IPS DF 4.7 (cell line): ENCODE measurements around the gene TFCP2L1.

ENCODE experiments used
- DNase-seq: peaks from one replicate; pipeline ENCODE4 v3.0.0-alpha.2; 2013; ENCODE audit warnings: low spot score; ENCODE audit errors: extremely low read depth

Gene TFCP2L1

DNA sequence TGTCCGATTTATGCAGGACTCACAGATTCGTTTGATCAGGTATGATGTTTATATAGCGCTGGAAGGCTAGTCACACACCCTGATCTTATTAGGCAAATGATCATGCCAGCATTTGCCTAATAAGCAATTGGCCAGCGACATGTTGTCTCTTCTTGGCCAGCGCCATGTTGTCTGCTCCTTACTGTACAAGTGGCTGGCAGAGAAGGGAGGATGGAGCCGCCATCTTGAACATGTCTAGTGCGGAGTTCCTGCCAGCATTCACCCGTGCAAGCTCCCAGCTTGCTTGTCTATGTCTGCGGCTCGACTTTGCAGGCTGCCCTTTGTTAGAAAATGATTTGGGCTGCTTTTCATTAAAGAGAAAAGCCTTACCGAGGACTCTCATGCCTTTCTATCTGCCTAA lies 106.3 kb downstream of the TFCP2L1 start:
- DNase-seq, result no peak

DNA sequence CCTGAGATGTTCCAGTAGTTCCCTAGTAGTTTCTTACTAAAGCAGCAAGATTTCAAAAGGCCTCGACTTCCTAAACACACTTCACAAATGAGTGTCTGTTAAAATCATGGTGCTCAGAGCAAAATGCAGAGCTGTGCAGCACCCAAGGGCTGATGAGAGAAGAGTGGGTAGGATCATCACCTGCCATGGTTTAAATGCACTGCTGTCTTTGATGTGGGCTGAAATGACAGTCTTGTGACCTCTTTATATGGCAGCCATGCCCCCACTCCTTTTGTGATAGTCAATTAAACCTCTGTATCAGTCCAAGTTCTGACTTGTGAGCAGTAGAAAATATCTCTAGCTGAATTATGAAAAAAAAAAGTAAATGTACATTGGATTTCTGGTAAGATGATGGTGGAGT lies 107.1 kb downstream of the TFCP2L1 start:
- DNase-seq, result no peak

GRCh38 chr2:121175326-121175725 lies 109.7 kb downstream of the TFCP2L1 start:
- DNase-seq, result no peak

DNA sequence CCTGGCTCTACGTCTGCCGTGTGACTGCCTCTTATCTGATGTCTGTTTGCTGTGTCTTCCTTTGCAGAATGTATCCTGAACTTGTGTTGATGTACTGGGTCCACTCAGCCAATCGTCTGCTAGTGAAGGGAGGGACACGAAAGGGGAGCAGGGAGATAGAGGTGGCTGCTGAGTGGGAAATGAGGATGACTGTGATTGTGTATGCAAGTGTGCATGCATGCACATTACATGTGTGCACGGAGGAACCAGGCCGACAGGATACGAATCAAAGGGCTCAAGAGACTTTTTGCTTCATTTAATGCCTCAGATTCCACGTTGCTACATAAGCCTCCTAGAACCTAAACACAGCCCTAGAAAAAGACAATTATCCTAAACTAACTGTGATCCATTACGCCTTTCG lies 111.2 kb downstream of the TFCP2L1 start:
- no peak for DNase-seq

DNA sequence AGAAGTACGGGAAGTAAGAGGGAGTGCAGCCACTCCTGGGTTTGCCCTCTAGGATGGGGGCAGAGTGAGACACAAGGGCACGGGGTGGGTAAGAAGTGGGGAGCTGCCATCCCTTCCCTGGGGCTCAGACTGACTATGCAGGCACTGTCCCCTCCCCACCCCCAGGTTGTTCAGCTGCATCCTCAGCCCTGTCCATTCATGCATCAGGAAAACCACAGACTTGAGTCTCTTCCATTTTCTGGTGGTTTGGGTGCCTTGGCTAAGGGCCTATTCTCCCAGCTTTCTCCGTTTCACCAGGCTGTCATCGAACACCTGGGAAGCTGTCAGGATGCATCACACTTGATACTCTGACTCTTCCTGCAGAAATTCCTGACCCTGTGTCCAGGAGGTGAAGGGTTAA lies 111.9 kb downstream of the TFCP2L1 start:
- no peak for DNase-seq

GRCh38 chr2:121172456-121172855 lies 112.5 kb downstream of the TFCP2L1 start:
- no peak for DNase-seq

DNA sequence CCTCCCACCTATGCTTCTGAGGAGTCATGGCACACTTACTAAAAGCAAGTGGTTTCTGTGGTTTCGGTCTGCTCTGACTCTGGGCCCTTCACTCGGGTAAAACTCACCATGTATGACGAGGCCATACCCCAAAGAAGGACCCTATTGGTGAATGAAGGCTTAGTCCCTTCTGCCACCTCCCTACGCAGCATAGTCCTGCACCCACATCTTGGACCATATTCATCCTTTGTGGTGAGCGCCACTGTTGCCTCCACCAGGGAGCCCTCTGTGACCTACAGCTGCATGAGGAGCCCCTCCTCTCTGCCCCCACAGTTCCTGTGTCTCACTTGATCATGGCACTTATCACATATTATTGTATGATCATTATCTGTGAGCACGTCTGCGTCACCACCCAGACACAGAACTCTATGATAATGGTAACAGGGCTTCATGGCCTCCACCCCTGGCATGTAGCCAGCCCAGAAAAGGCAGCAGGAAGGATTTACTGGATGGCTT lies 113.3 kb downstream of the TFCP2L1 start:
- no peak for DNase-seq

DNA sequence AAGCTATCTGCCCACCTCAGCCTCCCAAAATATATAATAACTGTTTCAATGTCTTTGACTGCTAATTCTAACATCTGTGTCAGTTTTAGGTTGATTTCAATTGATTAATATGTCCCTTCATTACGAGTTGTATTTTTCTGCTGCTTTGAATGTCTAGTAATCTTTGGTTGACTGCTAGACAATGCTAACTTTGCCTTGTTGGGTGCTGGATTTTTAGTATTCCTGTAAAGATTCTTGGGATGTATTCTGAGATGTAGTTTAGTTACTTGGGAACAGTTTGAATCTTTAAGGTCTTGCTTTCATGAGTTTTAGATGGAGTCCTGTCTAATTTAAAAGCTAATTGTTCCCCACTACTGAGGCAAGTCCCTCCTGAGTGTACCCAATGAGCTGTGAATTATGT lies 114.4 kb downstream of the TFCP2L1 start:
- no peak for DNase-seq

- DNase-seq, result no peak
Observed at GRCh38 chr2:121167411-121167810, 117.6 kb downstream of the TFCP2L1 start.
